ENCODE data around the gene MAP7D3.

DNA sequence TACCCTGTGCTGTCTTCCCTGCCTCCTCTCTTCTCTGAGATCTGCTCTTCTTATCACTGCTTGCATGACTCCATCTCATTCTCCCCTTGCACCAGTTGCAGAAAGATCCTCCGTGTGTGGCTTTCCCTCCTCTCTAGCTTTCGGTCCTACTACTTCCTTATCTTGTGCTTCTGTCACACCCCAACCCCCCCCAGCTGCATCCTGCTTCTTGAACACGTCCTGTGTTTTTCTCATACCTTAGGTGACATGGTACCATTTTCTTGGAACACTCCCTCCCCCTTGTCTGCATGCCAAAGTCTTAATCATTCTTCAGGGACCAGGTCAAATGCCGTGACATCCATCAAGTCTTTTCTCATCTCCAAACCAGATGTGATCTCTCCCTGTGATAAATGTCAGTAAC, 57.4 kb downstream of the MAP7D3 start:
- TF ChIP-seq CTCF (tag by site-specific recombination; IDR thresholded peaks at IDR 0.05) (no peak), ZNF184 (tag by site-specific recombination; IDR thresholded peaks at IDR 0.05) (no peak), ZNF121 (tag by site-specific recombination; IDR thresholded peaks at IDR 0.05) (no peak), ZNF274 (IDR thresholded peaks at IDR 0.05; ENCODE audit: low read length) (no peak), ZNF274 (tag by site-specific recombination; IDR thresholded peaks at IDR 0.05; ENCODE audit: borderline replicate concordance) (no peak)
- TF ChIP-seq, protein P1, sequence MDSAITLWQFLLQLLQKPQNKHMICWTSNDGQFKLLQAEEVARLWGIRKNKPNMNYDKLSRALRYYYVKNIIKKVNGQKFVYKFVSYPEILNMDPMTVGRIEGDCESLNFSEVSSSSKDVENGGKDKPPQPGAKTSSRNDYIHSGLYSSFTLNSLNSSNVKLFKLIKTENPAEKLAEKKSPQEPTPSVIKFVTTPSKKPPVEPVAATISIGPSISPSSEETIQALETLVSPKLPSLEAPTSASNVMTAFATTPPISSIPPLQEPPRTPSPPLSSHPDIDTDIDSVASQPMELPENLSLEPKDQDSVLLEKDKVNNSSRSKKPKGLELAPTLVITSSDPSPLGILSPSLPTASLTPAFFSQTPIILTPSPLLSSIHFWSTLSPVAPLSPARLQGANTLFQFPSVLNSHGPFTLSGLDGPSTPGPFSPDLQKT (IDR thresholded peaks at IDR 0.05; ENCODE audit: borderline replicate concordance, low read depth, low read length) = no peak
- TF ChIP-seq, protein P2, sequence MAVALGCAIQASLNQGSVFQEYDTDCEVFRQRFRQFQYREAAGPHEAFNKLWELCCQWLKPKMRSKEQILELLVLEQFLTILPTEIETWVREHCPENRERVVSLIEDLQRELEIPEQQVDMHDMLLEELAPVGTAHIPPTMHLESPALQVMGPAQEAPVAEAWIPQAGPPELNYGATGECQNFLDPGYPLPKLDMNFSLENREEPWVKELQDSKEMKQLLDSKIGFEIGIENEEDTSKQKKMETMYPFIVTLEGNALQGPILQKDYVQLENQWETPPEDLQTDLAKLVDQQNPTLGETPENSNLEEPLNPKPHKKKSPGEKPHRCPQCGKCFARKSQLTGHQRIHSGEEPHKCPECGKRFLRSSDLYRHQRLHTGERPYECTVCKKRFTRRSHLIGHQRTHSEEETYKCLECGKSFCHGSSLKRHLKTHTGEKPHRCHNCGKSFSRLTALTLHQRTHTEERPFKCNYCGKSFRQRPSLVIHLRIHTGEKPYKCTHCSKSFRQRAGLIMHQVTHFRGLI (tag by site-specific recombination; IDR thresholded peaks at IDR 0.05) = no peak
- TF ChIP-seq, protein P3, sequence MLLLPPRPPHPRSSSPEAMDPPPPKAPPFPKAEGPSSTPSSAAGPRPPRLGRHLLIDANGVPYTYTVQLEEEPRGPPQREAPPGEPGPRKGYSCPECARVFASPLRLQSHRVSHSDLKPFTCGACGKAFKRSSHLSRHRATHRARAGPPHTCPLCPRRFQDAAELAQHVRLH (tag by site-specific recombination; IDR thresholded peaks at IDR 0.05) = no peak

Measured in HEK293 (cell line).